GM19467 (cell line): Measurements from ENCODE around the gene RAB7B.

Experiments
- ATAC-seq: cut with Tn5 transposase; IDR thresholded peaks from one replicate; pipeline ENCODE4 v1.9.1; 2021; ENCODE audit warnings: mild to moderate bottlenecking, moderate library complexity; ENCODE audit not compliant: unreplicated experiment

Gene RAB7B

GRCh38 chr1:205930195-205930577 is 73.0 kb downstream of the RAB7B start:
- no peak for ATAC-seq

GRCh38 chr1:205929496-205930194 is 73.5 kb downstream of the RAB7B start:
- no peak for ATAC-seq

DNA sequence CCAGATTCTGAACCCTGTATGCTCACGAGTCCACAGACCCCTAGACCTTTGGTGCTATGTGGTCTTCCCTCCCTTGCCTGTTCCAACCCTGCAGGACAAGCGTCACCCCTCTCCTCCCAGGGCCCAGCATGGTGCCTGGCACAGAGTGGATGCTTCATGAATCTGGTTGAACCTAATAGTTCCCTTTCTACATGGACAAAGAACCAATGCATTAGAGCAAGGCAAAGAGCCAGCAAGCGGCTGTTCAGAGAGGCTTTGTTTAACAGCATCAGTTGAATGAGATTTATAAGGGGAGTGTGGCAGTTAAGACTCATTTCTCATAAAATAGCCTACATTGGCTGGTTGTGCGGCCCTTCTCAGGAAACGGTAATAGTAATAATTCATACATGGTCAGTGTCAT is 74.9 kb downstream of the RAB7B start:
- no peak for ATAC-seq

- ATAC-seq = no peak
These were observed 75.5 kb downstream of the RAB7B start for GRCh38 chr1:205927676-205928075.

DNA sequence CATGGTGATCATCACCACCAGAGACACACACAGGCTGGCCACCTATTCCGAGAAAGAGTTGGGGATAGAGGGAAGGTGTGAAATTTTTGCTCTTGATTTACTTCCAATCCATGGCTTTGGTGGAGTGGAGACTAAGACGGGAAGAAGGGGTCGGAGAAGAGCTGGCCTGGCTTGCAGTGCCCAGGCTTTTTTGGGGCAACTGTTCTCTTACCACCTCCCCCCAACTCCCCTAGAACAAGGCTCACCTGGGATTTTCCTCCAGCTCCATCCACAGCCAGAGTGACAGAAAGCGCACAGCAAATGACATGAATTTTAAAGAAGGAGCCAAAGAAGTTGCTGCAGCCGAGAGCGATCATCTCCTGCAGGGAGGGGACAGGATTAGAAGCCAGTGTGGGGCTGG is 75.9 kb downstream of the RAB7B start:
- no peak for ATAC-seq
